Measurements from ENCODE around the gene FHAD1.
A peak's percentile ranks its signal among the peaks of the same experiment; 100 is the strongest.

Gene FHAD1

GRCh38 chr1:15218287-15219279, 28.4 kb upstream of the FHAD1 start:
- DNase-seq = peak; percentile 89

- DNase-seq = no peak
Observed at GRCh38 chr1:15219280-15220023, 27.6 kb upstream of the FHAD1 start.

GRCh38 chr1:15220024-15220392, 27.0 kb upstream of the FHAD1 start:
- no peak for DNase-seq

GRCh38 chr1:15220825-15221431, 26.1 kb upstream of the FHAD1 start:
- DNase-seq = peak; percentile 43

- no peak for DNase-seq
Observed at GRCh38 chr1:15222653-15223303, 24.2 kb upstream of the FHAD1 start.

GRCh38 chr1:15224259-15224869, 22.7 kb upstream of the FHAD1 start:
- no peak for DNase-seq

GRCh38 chr1:15224974-15225373, 22.0 kb upstream of the FHAD1 start:
- peak; percentile 64 for DNase-seq

- DNase-seq = no peak
Observed at GRCh38 chr1:15225461-15225860, 21.6 kb upstream of the FHAD1 start.

GRCh38 chr1:15226388-15227255, 20.4 kb upstream of the FHAD1 start:
- no peak for DNase-seq

GRCh38 chr1:15229707-15230131, 17.3 kb upstream of the FHAD1 start:
- DNase-seq = no peak

GRCh38 chr1:15231714-15232201, 15.3 kb upstream of the FHAD1 start:
- no peak for DNase-seq

GRCh38 chr1:15233689-15234088, 13.3 kb upstream of the FHAD1 start:
- DNase-seq = no peak

- DNase-seq = peak; percentile 88
Observed at GRCh38 chr1:15236321-15236721, 10.7 kb upstream of the FHAD1 start.

- no peak for DNase-seq
Observed at GRCh38 chr1:15236746-15237145, 10.3 kb upstream of the FHAD1 start.

- DNase-seq = no peak
Observed at GRCh38 chr1:15238789-15239188, 8.2 kb upstream of the FHAD1 start.

- no peak for DNase-seq
Observed at GRCh38 chr1:15242766-15243165, 4.3 kb upstream of the FHAD1 start.

GRCh38 chr1:15243275-15244043, 3.6 kb upstream of the FHAD1 start:
- DNase-seq = no peak

GRCh38 chr1:15244813-15245212, 2.2 kb upstream of the FHAD1 start:
- DNase-seq = peak; percentile 39

- peak; percentile 30 for DNase-seq
Observed at GRCh38 chr1:15245593-15246360, 1.2 kb upstream of the FHAD1 start.

GRCh38 chr1:15248216-15248615, 1.2 kb downstream of the FHAD1 start:
- DNase-seq = no peak
